ENCODE results near the gene MYBPC1. TPM values are rescaled to one million over a fixed set of nuclear protein-coding genes. Genes with fewer than 3 reads are reported as not detected.

Gene MYBPC1
- total and polyA plus RNA-seq, 2 of the 4 experiments (the other 2 are of a cell fraction), result not detected

- no peak overlapping the region for H2AK5ac ChIP-seq (ENCODE audit: low read depth, low read length)
- no peak overlapping the region for H2BK15ac ChIP-seq (ENCODE audit: low read depth, low read length)
- H3K9me1 ChIP-seq (ENCODE audit: insufficient read depth, low read length), result no peaks in the 10 kb centered on the region
- H2BK5ac ChIP-seq (ENCODE audit: low read depth, low read length, poor library complexity, severe bottlenecking), result no peak overlapping the region
- dilution Hi-C loops (cut with HindIII; ENCODE audit: low sequenced_read_pairs, unreplicated experiment), result no loop called here
- no peak overlapping the region for H3K27ac ChIP-seq (ENCODE audit: insufficient read depth, low read length)
- no peaks in the 10 kb centered on the region for H3K27me3 ChIP-seq (ENCODE audit: control insufficient read depth, insufficient read depth, low read length)
- in situ Hi-C loops (cut with MboI; ENCODE audit: low sequenced_read_pairs), result no loop called here
- H2AK9ac ChIP-seq (replicated peaks; ENCODE audit: low read depth, low read length, poor library complexity), result no peak overlapping the region
- H3K4me2 ChIP-seq (ENCODE audit: low read depth, low read length), result no peak overlapping the region
- H3K4me1 ChIP-seq (ENCODE audit: control insufficient read depth, insufficient read depth, low read length), result no peaks in the 10 kb centered on the region
- no peak overlapping the region for H3K4me3 ChIP-seq (ENCODE audit: insufficient read depth, low read depth, low read length)
- H3K23ac ChIP-seq (ENCODE audit: low read depth, low read length), result no peak overlapping the region
- no peaks in the 10 kb centered on the region for H4K20me1 ChIP-seq (ENCODE audit: insufficient read depth, low read length)
- H3K36me3 ChIP-seq (ENCODE audit: control insufficient read depth, insufficient read depth, low read length), result no peaks in the 10 kb centered on the region
- H4K91ac ChIP-seq (ENCODE audit: insufficient read depth, low read depth, low read length), result no peak overlapping the region
- intact Hi-C loops (cut with micrococcal nuclease), result no loop called here
- no CpG with 5 or more reads among the region's 4 CpGs for WGBS, 2 experiments (ENCODE audit: extremely low coverage in 2 of 2, insufficient read length in 1 of 2)
- H3K18ac ChIP-seq (ENCODE audit: low read depth, low read length), result no peak overlapping the region
- H2AFZ ChIP-seq (replicated peaks; ENCODE audit: low read length, poor library complexity), result no peak overlapping the region
- no peak overlapping the region for H4K5ac ChIP-seq (ENCODE audit: low read depth, low read length)
- ChIA-PET CTCF (no interaction called here), POLR2A (ENCODE audit: unreplicated experiment) (no interaction called here)
- H4K8ac ChIP-seq (ENCODE audit: low read depth in 2 of 2, low read length in 2 of 2), result no peak overlapping the region
- H3K9ac ChIP-seq (ENCODE audit: low read depth, low read length), result no peak overlapping the region
- TF ChIP-seq RAD21 (IDR thresholded peaks at IDR 0.05; ENCODE audit: low read length) (no peak), MXI1 (IDR thresholded peaks at IDR 0.05; ENCODE audit: borderline replicate concordance, low read depth, low read length) (no peak), MAFK (IDR thresholded peaks at IDR 0.05; ENCODE audit: low read depth, low read length) (no peak), NFE2L2 (IDR thresholded peaks at IDR 0.05; ENCODE audit: low read depth, low read length) (no peak), USF2 (IDR thresholded peaks at IDR 0.05; ENCODE audit: low read depth, low read length) (no peak), BHLHE40 (IDR thresholded peaks at IDR 0.05; ENCODE audit: low read depth, low read length) (no peak)
- ATAC-seq (ENCODE audit: low read depth) (no peak), DNase-seq (no peak)
- H3K4ac ChIP-seq (ENCODE audit: low read depth, low read length), result no peak overlapping the region
- H3K56ac ChIP-seq (ENCODE audit: extremely low read depth, insufficient read depth, low read length), result no peak overlapping the region
- no peak overlapping the region for H3K14ac ChIP-seq (replicated peaks; ENCODE audit: low read depth, low read length)
- H2BK120ac ChIP-seq (ENCODE audit: low read depth, low read length), result no peak overlapping the region
- no TSS peak for BruUV-seq (replicated peaks)
- no peaks in the 10 kb centered on the region for H3K79me1 ChIP-seq (ENCODE audit: low read depth in 1 of 2, low read length in 2 of 2)
- no peaks in the 10 kb centered on the region for H3K9me3 ChIP-seq (ENCODE audit: control insufficient read depth, insufficient read depth, low read length)
- H2BK20ac ChIP-seq (ENCODE audit: low read depth, low read length), result no peak overlapping the region
These were observed 14.4 kb downstream of the MYBPC1 start for GRCh38 chr12:101609198-101609597.

Measured in IMR-90 (cell line).